HG03469 (cell line): ENCODE measurements around the gene NUAK1.
"Not testable (repeated sequence)": the region's sequence is repeated elsewhere in the genome, so short reads cannot be mapped to it uniquely, and the experiment has no call there.

Experiments
- ATAC-seq: cut with Tn5 transposase; IDR thresholded peaks from one replicate; pipeline ENCODE4 v1.9.1; 2021; ENCODE audit warnings: mild to moderate bottlenecking, moderate library complexity, moderate number of reproducible peaks; ENCODE audit not compliant: unreplicated experiment

NUAK1 gene

DNA sequence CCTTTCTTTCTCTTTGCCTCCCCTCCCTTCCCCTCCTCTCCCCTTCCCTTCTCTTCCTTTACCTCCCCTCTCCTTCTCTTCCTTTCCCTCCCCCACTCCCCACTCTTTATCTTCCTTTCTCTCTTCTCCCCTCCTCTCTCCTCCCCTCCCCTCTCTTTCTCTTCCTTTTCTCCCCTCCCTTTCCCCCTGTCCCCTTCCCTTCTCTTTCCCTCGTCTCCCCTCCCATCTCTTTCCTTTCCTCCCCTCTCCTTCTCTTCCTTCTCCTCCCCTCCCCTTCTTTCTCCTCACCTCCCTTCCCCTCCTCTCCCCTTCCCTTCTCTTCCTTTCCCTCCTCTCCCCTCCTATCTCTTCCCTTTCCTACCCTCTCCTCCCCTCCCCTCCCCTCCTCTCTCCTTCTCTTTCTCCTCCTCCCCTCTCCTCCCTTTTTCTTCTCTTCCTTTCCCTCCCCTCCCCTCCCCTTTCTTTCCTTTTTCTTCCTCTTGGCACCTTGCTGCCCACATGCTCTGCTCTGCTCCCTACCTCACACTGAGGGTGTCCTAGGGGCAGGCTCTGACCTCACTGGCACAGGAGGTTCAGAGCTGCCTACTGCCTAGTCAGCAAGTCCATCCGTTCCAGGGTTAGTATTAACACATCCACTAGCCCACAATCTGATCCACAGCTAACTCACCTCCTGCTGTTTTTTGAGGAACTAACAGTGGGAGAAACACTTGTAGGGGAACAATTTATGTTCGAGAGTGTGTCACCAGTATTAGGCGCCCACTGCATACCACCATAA, 101.0 kb downstream of the NUAK1 start:
- ATAC-seq = no peak

DNA sequence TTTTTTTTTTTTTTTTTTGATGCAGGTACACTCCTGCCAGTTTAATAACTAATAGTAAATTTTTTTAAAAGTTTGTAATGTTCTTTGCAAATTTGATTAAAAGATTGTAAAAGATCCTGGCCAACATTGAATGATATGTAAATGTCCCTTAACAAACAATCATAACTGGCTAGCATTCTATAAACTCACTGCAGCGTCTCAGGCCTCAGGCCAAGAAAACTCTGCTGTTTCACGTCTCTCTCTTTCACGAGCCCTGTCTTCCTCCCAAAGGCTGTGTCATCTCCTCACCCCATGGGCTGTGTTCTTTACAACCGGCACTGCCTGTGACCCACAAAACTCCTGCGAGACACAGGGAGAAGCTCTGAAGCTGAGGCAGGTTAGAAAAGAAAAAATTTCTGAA, 103.3 kb downstream of the NUAK1 start:
- no peak for ATAC-seq

DNA sequence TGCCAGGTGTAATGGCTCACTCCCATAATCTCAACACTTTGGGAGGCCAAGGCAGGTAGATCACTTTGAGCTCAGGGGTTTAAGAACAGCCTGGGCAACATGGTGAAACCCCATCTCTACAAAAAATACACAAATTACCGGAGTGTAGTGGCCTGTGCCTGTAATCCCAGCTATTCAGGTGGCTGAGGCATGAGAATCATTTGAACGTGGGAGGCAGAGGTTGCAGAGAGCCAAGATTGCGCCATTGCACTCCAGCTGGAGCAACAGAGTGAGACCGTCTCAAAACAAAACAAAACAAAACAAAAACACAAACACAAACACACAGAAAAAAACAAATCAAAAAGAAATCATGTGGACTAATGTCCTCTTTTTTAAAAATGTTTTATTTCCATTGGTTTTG, 104.4 kb downstream of the NUAK1 start:
- no peak for ATAC-seq

DNA sequence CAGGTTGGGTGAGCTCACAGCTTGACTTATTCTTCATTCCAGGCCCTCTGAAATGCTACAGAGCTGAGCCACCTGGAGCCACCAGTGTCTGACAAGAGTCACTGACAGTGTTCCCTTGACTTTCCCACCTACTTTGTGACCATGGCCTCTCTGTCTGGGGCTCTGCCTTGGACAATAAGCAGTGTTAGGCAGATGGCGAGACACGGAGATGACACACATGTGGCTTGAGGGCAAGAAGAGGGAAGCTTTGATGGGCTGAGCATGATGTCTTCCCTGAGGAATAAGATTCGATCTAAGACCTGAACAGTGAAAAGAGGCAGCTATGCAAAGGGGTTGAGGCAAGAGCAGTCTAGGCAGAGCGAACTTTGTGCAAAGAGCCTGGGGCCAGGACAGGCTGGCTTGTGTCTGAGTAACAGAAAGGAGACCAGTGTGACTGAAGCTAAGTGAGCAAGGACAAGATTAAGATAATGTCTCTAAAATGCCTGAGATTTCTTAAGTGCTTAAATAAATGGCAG, 105.5 kb downstream of the NUAK1 start:
- ATAC-seq = no peak

DNA sequence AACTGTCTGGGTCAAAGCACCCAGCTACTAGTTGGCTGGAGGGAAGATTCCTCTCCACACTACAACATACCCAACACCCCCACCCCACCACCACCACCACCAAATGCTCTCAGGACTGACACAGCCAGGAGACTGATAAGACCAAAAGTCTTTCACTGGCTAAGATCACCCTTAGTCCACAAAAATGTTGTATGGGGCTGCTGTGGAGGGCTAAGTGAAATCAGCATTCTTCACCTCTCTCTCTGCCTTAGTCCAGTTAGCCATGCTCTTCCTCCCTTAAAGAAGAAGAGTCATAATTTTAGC, 106.2 kb downstream of the NUAK1 start:
- ATAC-seq = no peak

DNA sequence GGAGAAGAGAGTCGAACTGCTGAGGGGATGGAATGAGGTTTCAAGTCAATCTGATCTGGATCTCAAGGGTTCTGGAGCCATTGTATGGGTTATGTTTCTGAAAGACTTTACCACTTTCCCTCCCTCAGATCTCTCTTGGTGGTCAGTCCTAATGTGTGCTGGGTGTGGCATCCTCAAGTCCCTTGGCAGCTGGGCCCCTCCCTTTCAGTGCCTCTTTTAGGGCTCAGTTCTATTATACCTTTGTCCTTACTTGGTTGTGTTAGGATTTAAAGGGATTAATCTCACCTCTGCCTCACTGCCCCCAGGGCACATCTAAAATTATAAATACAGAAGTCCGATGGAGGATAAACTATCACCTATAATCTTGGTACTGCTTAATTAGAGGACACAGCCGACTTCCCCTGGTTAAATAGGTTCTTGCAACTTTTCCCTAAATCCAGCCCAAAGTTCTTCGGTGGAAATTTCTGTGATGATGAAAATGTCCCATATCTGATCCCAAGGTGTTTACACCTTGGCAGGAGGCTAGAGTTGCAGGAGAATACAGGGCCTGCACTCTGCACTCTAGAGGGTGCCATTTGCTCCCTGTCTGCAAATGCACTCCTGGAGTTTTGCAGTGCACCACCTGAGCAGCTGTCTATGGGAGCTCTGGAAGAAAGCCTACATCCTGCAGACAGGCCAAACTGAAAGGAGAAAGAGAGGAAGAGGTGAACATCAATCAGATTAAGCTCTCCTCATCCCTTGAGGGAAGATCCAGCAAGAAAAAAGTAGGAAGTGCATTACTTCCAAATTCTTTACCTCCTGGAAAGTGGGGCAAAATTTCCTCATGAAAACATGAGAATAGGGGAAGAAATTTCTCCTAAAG, 106.8 kb downstream of the NUAK1 start:
- ATAC-seq = no peak

DNA sequence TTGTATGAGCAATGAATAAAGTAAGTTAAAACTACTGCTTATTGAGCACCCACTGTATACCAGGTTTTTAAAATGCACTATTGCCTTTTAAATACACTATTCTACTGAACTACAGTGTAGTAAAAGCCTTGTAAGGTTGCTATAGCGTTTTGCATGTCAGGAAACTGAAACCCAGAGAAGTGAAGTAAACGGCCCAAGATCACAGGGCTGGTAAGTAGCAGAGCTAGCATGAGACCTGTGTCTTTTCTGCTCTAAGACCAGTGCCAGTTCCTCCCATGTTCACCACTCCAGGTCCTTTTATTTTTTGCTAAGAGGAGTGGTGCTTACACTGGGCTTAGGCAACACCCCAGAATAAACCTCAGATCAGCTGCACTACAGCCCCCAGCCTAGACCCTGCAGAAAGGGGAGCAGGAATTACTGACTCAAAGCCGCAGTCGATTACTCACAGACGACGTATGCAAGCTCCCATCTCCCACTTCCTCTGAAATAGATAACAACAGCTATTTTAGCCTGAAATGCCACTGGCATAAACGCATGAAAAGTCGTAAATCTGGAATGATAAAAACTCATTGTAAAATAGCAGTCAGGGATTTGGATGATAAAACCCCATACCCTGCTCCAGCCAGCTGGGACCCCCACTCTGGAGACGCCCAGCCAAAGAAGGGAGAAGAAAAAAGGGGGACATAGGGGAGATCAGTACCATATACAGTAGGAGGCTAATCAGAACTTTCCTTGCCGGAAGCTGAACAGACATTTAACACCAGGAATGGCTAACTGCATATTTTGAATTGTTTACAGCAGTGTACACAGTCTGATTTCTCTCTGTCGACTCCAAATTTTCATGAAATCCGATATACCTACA, 108.3 kb downstream of the NUAK1 start:
- ATAC-seq = no peak

DNA sequence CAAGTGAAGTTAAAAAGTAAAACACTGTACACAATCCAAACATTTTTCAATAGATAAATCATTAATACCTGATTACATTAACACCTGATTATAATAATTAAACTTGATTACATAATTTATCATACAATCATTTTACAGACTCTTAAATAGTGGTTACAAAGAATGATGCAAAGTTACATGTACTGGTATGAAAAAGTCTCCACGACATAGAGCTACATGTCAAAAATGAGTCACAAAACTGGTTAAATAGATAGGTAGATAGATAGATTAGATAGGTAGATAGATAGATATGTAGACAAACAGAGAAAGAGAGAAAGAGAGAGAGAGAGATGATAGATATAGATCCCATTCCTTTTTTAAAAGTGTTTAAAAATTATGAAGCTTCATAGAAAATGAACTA, 109.2 kb downstream of the NUAK1 start:
- ATAC-seq = no peak

DNA sequence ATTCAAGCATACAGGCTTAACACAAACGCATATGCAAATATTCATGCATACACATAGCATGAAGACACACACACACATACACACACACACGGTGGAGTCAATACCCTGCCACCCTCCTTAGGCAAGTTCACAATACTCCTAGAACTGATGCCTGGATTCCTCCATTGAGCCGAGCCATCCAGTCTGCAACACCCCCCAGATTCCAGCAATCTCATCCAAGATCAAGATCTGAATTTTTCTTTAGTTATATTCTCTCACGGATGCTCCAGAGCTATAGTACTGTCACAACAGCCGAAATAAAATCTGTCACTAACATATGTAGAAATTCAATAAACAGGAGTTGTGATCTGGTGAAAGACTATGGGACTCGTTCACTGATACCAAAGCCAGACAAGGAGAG, 110.8 kb downstream of the NUAK1 start:
- no peak for ATAC-seq

DNA sequence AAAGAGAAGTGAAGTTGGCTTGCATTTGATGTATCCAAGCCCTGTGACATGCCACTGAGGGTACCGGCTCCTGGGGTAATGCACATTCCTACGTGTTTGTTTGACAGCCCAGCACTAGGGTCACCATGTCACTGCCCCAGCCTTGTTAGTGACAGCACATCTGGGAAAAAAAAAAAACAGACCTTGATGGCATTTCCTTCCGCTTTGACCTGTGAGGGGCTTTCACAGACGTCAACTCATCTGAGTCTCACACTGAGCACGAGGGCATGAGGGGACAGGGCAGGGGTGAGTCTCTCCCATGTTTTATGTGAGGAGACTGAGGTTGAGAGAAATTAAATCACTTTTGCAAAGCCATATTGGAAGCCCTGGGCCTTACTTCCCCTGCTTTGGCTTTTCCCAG, 111.5 kb downstream of the NUAK1 start:
- ATAC-seq = no peak

DNA sequence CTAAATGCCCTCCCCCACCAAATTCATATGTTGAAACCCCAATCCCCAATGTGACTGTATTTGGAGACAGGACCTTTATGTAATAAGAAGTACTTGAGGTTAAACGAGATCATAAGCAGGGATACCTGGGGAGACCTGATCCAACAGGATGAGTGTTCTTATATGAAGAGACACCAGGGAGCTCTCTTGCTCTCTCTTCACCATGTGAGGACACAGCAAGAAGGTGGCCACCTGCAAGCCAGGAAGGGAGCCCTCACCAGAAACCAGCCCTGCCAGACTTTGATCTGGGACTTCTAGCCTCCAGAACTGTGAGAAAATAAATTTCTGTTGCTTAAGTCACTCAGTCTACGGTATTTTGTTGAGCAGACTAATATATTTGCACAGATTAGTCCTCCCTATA, 113.6 kb downstream of the NUAK1 start:
- no peak for ATAC-seq

DNA sequence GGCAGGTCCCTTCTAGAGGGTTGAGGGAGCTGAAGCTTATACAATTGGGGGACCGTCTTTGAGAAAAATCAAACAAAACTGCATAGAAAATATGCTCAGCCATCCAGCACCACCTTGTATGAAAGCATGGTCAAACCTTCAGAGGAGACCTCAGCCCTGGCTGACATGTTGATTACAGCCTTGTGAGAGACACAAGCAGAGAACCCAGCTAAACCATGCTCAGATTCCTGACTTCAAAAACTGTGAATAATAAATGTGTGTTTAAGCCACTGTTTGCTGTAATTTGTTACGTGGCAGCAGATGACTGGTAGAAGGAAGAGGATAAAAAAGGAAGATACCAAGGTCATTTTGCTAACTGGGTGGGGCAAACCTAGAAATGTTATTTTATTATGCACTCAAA, 115.7 kb downstream of the NUAK1 start:
- ATAC-seq = no peak

DNA sequence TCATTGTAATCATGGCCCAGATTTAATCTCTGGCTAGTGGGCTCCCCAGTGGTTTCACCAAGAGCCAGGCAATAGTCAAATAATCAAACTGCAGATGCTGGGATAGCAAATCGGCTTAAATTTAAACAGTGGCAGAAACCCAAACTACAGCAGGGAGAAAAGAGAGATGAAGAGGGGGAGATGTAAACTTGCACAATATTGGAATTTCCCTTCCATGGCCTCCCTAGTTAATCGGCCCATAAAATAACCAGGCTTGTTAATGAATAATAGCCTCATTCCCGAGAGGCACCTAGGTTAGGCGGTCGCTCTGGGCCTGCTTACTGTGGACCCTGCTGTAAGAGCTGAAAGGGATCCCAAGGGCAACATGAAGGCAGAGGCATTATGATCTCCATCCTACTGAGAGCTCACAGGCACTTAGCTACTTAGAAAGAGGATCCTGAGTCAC, 116.2 kb downstream of the NUAK1 start:
- no peak for ATAC-seq

DNA sequence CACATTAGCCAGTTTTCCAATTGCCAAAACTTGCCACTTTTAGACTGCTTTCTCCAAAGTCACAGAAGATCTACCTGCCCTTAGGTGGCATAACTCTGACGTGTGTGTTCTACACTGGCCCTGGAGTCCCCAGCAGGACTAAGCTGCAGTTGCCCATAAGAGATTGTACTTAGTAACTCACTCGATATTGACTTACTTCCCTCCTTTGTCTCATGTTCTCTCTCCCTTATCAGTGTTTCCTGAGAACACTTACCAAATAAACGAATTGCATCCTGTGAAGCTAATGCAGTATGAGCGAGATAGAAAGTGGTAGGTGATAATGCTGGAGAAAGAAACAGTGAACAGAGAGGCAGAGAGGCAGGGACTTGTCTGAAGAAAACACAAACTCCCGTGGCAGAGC, 117.2 kb downstream of the NUAK1 start:
- no peak for ATAC-seq

DNA sequence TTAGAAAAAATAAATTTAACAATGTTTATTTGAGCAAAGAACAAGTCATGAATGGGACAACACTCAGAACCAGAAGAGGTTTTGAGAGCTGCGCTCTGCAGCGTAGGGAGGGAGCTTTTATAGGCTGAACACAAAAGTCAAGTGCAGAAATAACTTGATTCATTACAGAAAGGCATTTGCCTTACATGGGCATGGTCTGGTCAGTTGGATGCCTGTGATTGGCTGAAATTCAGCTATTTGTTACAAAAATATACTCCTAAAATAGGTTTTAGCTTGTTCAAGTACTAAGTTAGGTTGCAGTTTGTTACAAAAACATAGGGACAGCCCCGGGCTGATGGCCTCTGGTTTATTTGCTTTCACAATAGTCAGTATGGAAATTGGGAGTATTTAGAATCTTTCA, 118.0 kb downstream of the NUAK1 start:
- no peak for ATAC-seq

DNA sequence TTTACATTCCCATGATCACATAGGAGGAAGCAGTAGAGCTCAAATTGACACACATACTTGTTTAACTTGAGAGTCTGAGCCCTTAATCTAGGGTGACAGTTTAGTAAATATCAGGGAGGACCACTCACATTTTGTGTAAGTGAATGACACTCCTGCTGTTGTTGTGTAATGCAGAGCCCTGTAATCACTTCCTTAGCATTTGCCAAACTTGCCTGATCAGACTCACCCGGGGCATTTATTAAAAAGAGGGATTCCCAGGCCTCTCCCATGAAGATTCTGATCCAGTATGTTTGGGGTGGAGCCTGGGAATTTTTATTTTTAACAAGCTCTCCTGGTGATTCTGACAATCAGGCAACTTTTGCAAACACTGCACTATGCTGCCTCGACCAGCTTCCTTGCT, 119.6 kb downstream of the NUAK1 start:
- no peak for ATAC-seq

DNA sequence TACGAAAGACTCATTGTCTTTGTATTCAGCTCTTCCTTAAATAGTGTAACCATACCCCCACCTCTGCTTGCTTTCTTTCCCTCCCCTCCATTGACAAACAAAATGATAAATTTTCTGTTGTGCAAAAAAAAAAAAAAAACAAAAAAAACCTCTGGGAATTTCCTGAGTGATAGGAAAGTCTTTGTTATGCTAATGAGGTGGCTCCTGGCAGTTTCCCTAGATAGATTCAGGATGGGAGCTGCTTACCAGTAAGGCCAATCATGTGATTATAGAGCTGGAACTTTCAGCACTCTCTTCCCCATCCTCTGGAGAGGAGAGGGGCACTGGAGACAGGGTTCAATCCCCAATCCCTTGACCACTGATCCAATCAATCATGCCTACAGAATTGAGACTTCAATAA, 120.5 kb downstream of the NUAK1 start:
- ATAC-seq = no peak

DNA sequence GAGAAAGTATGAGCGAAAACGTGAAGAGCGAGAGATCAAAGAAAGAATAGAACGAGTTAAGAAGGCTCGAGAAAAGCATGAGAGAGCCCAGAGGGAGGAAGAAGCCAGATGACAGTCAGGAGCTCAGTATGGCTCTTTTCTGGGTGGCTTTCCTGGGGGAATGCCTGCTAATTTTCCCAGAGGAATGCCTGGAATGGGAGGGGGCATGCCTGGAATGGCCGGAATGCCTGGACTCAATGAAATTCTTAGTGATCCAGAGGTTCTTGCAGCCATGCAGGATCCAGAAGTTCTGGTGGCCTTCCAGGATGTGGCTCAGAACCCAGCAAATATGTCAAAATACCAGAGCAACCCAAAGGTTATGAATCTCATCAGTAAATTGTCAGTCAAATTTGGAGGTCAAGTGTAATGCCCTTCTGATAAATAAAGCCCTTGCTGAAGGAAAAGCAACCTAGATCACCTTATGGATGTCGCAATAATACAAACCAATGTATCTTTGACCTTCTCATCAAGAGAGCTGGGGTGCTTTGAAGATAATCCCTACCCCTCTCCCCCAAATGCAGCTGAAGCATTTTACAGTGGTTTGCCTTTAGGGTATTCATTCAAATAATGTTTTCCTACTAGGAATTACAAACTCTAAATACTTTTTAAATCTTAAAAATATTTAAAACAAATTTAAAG, 122.0 kb downstream of the NUAK1 start:
- ATAC-seq = not testable (repeated sequence)

DNA sequence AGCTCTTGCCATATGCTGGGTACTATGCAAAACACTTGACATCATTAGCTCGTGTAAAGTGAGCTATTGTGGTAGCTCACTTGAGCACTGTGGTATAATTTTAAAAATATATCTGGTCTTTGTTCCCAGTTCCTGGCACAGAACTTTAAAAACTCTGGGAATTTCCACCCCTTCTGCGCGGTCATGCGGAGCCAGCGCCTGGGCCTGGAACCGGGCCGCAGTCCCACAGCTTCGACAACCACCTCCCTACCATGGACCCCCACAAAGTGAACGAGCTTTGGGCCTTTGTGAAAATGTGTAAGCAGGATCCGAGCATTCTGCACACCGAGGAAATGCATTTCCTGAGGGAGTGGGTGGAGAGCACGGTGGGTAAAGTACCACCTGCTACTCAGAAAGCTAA, 123.1 kb downstream of the NUAK1 start:
- no peak for ATAC-seq

DNA sequence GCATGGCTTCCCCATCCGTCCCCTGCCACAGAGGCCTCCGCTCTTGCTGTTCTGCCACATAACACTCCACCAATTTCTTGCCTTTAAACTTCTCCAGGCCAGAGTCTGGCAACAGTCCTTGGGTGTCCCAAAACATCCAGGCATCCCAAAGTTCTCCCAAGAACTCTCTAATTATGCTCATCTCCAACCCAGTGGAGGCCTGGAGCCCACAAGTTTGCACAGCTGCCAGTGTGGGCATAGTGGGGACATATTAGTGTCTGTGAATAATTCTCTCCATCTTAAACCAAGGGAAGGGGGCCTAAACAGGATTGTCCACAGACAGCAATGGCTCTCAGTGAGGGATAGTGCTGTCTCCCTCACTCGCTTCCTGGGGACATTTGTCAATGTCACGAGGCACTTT, 124.8 kb downstream of the NUAK1 start:
- no peak for ATAC-seq
